MV-4-11 (cell line): ENCODE measurements around the gene BAD.
"Not testable (repeated sequence)": the region's sequence is repeated elsewhere in the genome, so short reads cannot be mapped to it uniquely, and the experiment has no call there.

Source experiments
- DNase-seq: peaks from one replicate; lab custom pipeline; 2025; lab: John Stamatoyannopoulos, UW

The BAD gene

GRCh38 chr11:64314805-64315561 is 30.5 kb upstream of the BAD start:
- no peak for DNase-seq

- DNase-seq = no peak
Measured at GRCh38 chr11:64314146-64314804, 29.8 kb upstream of the BAD start.

- peak; percentile 79 for DNase-seq
Measured at GRCh38 chr11:64313491-64314145, 29.2 kb upstream of the BAD start.

- DNase-seq = no peak
Measured at GRCh38 chr11:64312947-64313346, 28.5 kb upstream of the BAD start.

- DNase-seq = not testable (repeated sequence)
Measured at GRCh38 chr11:64307795-64308194, 23.3 kb upstream of the BAD start.

- no peak for DNase-seq
Measured at GRCh38 chr11:64306876-64307622, 22.6 kb upstream of the BAD start.

- DNase-seq = no peak
Measured at GRCh38 chr11:64306563-64306875, 22.1 kb upstream of the BAD start.

GRCh38 chr11:64305691-64306562 is 21.5 kb upstream of the BAD start:
- peak; percentile 82 for DNase-seq

- DNase-seq = peak; percentile 98
Measured at GRCh38 chr11:64305075-64305690, 20.7 kb upstream of the BAD start, which contains the start of gene ESRRA. ESRRA (plus strand) TSS chr11:64305524; CDS start chr11:64307180, 1,656 bp downstream.

- DNase-seq = peak; percentile 93
Measured at GRCh38 chr11:64304316-64305072, 20.0 kb upstream of the BAD start.

GRCh38 chr11:64304032-64304315 is 19.5 kb upstream of the BAD start:
- no peak for DNase-seq

GRCh38 chr11:64303109-64304031 is 18.9 kb upstream of the BAD start:
- no peak for DNase-seq

GRCh38 chr11:64299847-64300648 is 15.6 kb upstream of the BAD start, which contains the start of gene CATSPERZ:
CATSPERZ (plus strand) TSS chr11:64300358; CDS start chr11:64300411, 53 bp downstream.
- no peak for DNase-seq

- DNase-seq = no peak
Measured at GRCh38 chr11:64298966-64299846, 14.7 kb upstream of the BAD start.

- no peak for DNase-seq
Measured at GRCh38 chr11:64297699-64298358, 13.4 kb upstream of the BAD start.

GRCh38 chr11:64296830-64297698 is 12.6 kb upstream of the BAD start:
- no peak for DNase-seq
